Heart left ventricle (tissue), 16 donors: ENCODE data around the gene HLA-DQB1. TPM values are rescaled to one million over a fixed set of nuclear protein-coding genes. Genes with fewer than 3 reads are reported as not detected.

ENCODE experiments used
- ATAC-seq, 4 donors: fragments of 200-7000 bp; cut with Tn5 transposase; one replicate each; pipeline ENCODE4 v1.9.1; 2020 to 2022; ENCODE audit warnings: moderate library complexity in 4 of 4, mild to moderate bottlenecking in 3 of 4, moderate number of reproducible peaks in 1 of 4
- DNase-seq, 5 donors: peaks; one replicate each; pipeline ENCODE4 v3.0.0-alpha.2; 2020
- H3K27ac ChIP-seq, 12 donors: fragments of 200-600 bp; sonication (generic) in 4 of 12; one replicate each; pipeline versions ENCODE4 v1.5.0 to v1.8.0; 2016 to 2022; ENCODE audit warnings: mild to moderate bottlenecking in 2 of 12
- H3K27me3 ChIP-seq, 9 donors: fragments of 200-600 bp; sonication (generic) in 2 of 9; one replicate each; pipeline versions ENCODE4 v1.5.1 to v1.8.0; 2016 to 2022; ENCODE audit warnings: mild to moderate bottlenecking in 3 of 9
- H3K36me3 ChIP-seq, 9 donors: fragments of 200-600 bp; sonication (generic) in 2 of 9; one replicate each; pipeline versions ENCODE4 v1.5.0 to v1.8.0; 2018 to 2022; ENCODE audit warnings: mild to moderate bottlenecking in 2 of 9
- H3K4me1 ChIP-seq, 12 donors: fragments of 200-600 bp; sonication (generic) in 4 of 12; one replicate each; pipeline versions ENCODE4 v1.5.0 to v1.8.0; 2016 to 2022; ENCODE audit warnings: mild to moderate bottlenecking in 3 of 12
- H3K4me3 ChIP-seq, 12 donors: fragments of 200-600 bp; sonication (generic) in 4 of 12; one replicate each; pipeline versions ENCODE4 v1.5.0 to v1.8.0; 2017 to 2022; ENCODE audit warnings: mild to moderate bottlenecking in 9 of 12, moderate library complexity in 4 of 12
- H3K9me3 ChIP-seq, 12 donors: fragments of 200-600 bp; sonication (generic) in 4 of 12; one replicate each; pipeline versions ENCODE4 v1.5.0 to v1.8.0; 2016 to 2022; ENCODE audit warnings: mild to moderate bottlenecking in 1 of 12
- POLR2A ChIP-seq, 2 donors: fragments of 450-650 bp; IDR thresholded peaks; one replicate each; pipeline ENCODE4 v1.6.1; 2017; ENCODE audit warnings: antibody characterized with exemption in 2 of 2, mild to moderate bottlenecking in 2 of 2, moderate library complexity in 2 of 2
- WGBS, 4 donors: extraction: QIAGEN DNeasy Blood & Tissue Kit in 2 of 4; methylation state at CpG; one replicate each; pipeline versions ENCODE4 v1.1.5 to v1.1.7; 2013 to 2018; 5-methylcytosine and 5-hydroxymethylcytosine counted together
- intact Hi-C, 10 donors: fragments of 100-400 bp; cut with DNase I; formaldehyde crosslinking; loops; one replicate each; pipeline versions ENCODE4 v1.11.1 to v1.14.2; 2022
- polyA plus RNA-seq, 2 donors: library from polyadenylated mRNA; stranded (reverse); fragments of 200-250 nt; gene quantifications; one replicate each; pipeline ENCODE4 v1.2.3, GENCODE V29; 2013
- total RNA-seq, 9 donors: library from RNA; depleted of rRNA in 2 of 9; stranded (reverse); fragments of >200 nt in 2 of 9; fragmentation: NEBNext Ultra II Directional in 3 of 9; extraction: Animal tissue kit (Norgen Biotek cat#: 25700) in 3 of 9; gene quantifications; one replicate each; pipeline versions ENCODE4 v1.1.0 to v1.2.4, GENCODE V29; 2016 to 2023
- TF ChIP-seq, protein P1 (sequence below), 12 donors: fragments of 200-600 bp; sonication (generic) in 4 of 12; IDR thresholded peaks; one replicate each; pipeline versions ENCODE4 v1.5.0 to v1.8.0; 2018 to 2022; ENCODE audit warnings: antibody characterized with exemption in 12 of 12, mild to moderate bottlenecking in 5 of 12
- donor health status: ischemic (EF 13 %, LVEDD 7.1; RV severe dilation, severe dysfunction).
- donor health status: healthy with polysubstance abuse.
- donor health status: DM: no; HTN: yes; CAD: no.
- donor health status: DM: no; HTN: no; CAD: no.
- donor health status: ischemic (EF 25% LVEDD 6.9; RV normal size, moderate dysfunction).
- donor health status: ischemic (EF 25% LVEDD 5.7; RV mildly dilated, moderate dysfunction).
- donor health status: healthy.
- donor health status: DM: yes; HTN: yes; CAD: no.
- donor health status: ischemic (EF 35%, LVEDD 5.7; RV mildly dilated, moderate dysfunction).
- donor health status: nonischemic (EF 11% LVEDD 7.7; RV severe dilation, severe dysfunction).
- donor health status: DM: yes; HTN: yes; CAD: no.
- donor health status: PGD.
- donor health status: ischemic (EF 29% LVEDD 5.4; RV normal size, mild dysfunction).
- donor health status: nonischemic (EF 23%, LVEDD 6.1; RV moderate dilation, normal function).

The HLA-DQB1 gene
- total and polyA plus RNA-seq, 11 donors = 0.38 to 86.5 (median 15.4) TPM

DNA sequence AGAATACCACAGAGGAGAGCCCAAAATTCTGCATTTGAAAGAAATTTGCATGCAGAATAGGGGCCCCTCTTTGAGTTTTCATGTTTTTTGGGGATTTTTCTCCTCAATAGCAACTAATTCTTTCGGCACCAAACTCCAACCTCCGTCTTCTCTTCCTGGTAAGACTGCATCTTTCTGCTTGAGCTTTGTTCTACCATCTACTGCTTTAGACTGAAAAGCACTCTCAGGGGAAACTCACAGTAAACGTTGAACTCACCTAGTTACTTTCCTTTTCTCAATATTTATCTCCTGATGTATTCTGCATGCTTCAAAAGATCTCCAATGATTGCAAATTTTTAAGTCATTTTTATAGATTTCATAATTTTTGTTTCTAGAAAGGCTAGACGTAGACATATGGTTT is 36.9 kb upstream of the HLA-DQB1 start:
- Histone ChIP-seq H3K4me1 (peaks cover 0 to 3% (median 0%) of the 10 kb centered on the region in 12 donors), H3K36me3 (no peaks in the 10 kb centered on the region), H3K27me3 (peaks cover 0 to 16% (median 8%) of the 10 kb centered on the region in 9 donors), H3K9me3 (no peaks in the 10 kb centered on the region), H3K27ac (no peak overlapping the region), H3K4me3 (no peak overlapping the region)
- no peak for ATAC-seq
- intact Hi-C loops = loop anchor here (5.0 to 10.0 kb wide), 7 partner anchors 91 to 459 kb away; no protein-coding TSS in a partner anchor
- DNase-seq = no peak
- no peak for TF ChIP-seq POLR2A (IDR thresholded peaks at IDR 0.05)
- TF ChIP-seq, protein P1, sequence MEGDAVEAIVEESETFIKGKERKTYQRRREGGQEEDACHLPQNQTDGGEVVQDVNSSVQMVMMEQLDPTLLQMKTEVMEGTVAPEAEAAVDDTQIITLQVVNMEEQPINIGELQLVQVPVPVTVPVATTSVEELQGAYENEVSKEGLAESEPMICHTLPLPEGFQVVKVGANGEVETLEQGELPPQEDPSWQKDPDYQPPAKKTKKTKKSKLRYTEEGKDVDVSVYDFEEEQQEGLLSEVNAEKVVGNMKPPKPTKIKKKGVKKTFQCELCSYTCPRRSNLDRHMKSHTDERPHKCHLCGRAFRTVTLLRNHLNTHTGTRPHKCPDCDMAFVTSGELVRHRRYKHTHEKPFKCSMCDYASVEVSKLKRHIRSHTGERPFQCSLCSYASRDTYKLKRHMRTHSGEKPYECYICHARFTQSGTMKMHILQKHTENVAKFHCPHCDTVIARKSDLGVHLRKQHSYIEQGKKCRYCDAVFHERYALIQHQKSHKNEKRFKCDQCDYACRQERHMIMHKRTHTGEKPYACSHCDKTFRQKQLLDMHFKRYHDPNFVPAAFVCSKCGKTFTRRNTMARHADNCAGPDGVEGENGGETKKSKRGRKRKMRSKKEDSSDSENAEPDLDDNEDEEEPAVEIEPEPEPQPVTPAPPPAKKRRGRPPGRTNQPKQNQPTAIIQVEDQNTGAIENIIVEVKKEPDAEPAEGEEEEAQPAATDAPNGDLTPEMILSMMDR (IDR thresholded peaks at IDR 0.05) = no peak
- 24 to 56% (median 45%) methylated on average over 4 of the region's 4 CpGs for WGBS, 4 donors

DNA sequence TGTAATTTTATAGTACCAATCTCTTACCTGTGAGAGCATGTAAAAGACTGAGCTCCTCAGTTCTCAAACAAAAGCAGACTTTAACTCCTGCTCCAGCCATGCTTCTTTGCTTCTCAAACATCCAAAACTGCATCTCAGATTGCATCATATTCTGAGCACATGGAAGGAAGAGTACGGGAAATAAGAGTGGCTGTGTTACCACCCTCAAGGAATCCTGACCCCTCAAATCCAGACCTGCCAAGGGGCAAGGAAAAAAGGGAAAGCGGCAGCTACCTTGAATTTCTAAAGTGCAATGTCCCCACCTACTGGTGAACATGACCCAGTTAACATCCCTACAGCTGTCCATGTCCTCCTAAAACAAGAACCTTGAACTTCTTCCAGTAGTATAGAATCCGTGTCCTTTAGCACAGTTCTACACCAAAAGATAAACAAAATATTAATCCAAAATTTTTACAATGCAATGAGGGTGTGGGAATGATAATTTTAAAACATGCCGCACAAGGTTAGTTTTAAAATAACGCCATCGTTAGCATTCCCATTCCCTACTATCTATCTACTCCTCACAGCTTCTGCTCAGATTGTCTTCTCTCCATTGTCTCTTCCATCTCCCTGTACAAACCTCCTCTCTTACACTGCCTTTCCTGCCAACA is 34.1 kb upstream of the HLA-DQB1 start:
- TF ChIP-seq, protein P1 (IDR thresholded peaks at IDR 0.05) = peak; percentile 27 to 81 (median 66)
- TF ChIP-seq POLR2A (IDR thresholded peaks at IDR 0.05) = no peak
- Histone ChIP-seq H3K4me1 (peaks cover 0 to 3% (median 0%) of the 10 kb centered on the region in 12 donors), H3K9me3 (no peaks in the 10 kb centered on the region), H3K27me3 (peaks cover 0 to 18% (median 8%) of the 10 kb centered on the region in 9 donors), H3K36me3 (no peaks in the 10 kb centered on the region), H3K27ac (no peak overlapping the region), H3K4me3 (no peak overlapping the region)
- 15 to 20% (median 19%) methylated on average over 6 of the region's 6 CpGs for WGBS, 4 donors
- DNase-seq = peak in 2 of 5 donors; percentile 29 to 41
- intact Hi-C loops = loop anchor here (1.0 to 10.0 kb wide), 12 partner anchors 94 to 456 kb away; no protein-coding TSS in a partner anchor
- ATAC-seq = peak; percentile 42 to 89 (median 70)

- Histone ChIP-seq H3K27ac (no peak overlapping the region), H3K9me3 (no peaks in the 10 kb centered on the region), H3K4me3 (no peak overlapping the region), H3K27me3 (peaks cover 0 to 21% (median 4%) of the 10 kb centered on the region in 9 donors), H3K4me1 (peaks cover 0 to 3% (median 0%) of the 10 kb centered on the region in 12 donors), H3K36me3 (no peaks in the 10 kb centered on the region)
- ATAC-seq = no peak
- intact Hi-C loops = loop anchor here in 7 of 10 donors (5.0 to 10.0 kb wide), 6 partner anchors 72 to 452 kb away; no protein-coding TSS in a partner anchor
- TF ChIP-seq, protein P1 (IDR thresholded peaks at IDR 0.05) = no peak
- TF ChIP-seq POLR2A (IDR thresholded peaks at IDR 0.05) = no peak
- no peak for DNase-seq
- WGBS, 4 donors = 84 to 97% (median 90%) methylated on average over 1 of the region's 1 CpG
These were observed 30.6 kb upstream of the HLA-DQB1 start for GRCh38 chr6:32697031-32697430.

DNA sequence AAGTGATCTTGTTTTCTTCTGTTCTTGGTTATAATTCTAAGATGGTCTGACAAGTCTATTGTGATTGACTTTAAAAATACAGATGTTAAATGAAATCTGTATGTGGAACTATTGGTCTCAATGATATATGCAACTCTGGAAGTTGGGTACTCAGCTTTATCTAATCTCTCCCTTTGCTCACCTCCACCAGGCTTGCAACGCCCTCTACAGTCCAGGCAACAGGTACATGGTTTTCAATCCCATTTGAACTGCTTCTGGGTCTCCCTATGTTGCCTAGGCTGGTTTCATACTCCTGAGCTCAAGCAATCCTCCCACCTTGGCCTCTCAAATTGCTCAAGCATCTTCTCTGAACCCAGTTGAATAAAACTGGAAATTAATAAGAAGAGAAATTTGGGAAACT is 25.6 kb upstream of the HLA-DQB1 start:
- DNase-seq (peak in 2 of 5 donors; percentile 28 to 32), ATAC-seq (no peak)
- Histone ChIP-seq H3K27ac (no peak overlapping the region), H3K36me3 (no peaks in the 10 kb centered on the region), H3K4me3 (no peak overlapping the region), H3K9me3 (no peaks in the 10 kb centered on the region), H3K27me3 (peaks cover 0 to 11% (median 0%) of the 10 kb centered on the region in 9 donors), H3K4me1 (peaks cover 0 to 5% (median 0%) of the 10 kb centered on the region in 12 donors)
- intact Hi-C loops = loop anchor here in 6 of 10 donors (2.0 to 10.0 kb wide), 5 partner anchors 65 to 447 kb away; no protein-coding TSS in a partner anchor
- TF ChIP-seq POLR2A (IDR thresholded peaks at IDR 0.05) = no peak
- TF ChIP-seq, protein P1 (IDR thresholded peaks at IDR 0.05) = peak in 8 of 12 donors; percentile 15 to 53 (median 34)
- WGBS, 4 donors = 0 to 3% (median 0%) methylated on average over 1 of the region's 1 CpG
